ENCODE measurements around the gene IP6K2. TPM values are rescaled to one million over a fixed set of nuclear protein-coding genes. Genes with fewer than 3 reads are reported as not detected.

IP6K2 gene
- total RNA-seq, 1 experiment from 2014 or later, result 102 TPM

DNA sequence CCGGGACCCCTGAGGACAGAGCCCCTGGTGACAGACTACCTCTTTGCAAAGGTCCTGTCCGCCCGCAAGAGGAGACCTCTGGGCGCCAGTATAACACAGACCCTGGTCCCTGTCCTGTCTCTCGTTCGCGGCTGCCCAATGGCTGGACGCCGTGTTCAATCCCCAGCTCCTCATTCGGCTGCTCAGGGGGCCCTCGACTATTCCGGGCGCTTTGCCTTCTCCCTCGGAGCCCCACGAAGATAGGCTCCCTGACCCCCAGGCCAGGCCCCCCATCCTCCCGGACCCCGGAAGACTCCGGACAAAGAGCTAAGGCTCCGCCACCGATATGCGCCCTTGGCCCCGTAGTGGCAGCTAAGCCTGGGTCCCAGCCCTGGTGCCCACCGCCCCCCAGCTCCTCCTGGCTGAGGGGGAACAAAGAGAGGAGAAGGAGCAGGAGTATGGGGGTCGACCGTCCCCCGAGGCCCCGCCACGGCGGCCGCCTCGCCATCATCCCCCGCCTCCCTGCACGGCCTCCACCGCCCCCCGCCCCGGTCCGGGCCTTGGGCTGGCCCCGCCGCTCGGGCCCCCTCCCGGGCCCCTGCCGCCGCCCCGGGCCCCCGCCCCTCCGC lies 54.8 kb downstream of the IP6K2 start:
- no peaks in the 10 kb centered on the region for H4K20me1 ChIP-seq (ENCODE audit: low read length)
- H3K9ac ChIP-seq (ENCODE audit: low read length), result no peak overlapping the region
- no peaks in the 10 kb centered on the region for H3F3A ChIP-seq (ENCODE audit: low read length, unreplicated experiment)
- H3K9me2 ChIP-seq (replicated peaks; ENCODE audit: low read length), result no peaks in the 10 kb centered on the region
- H3K4me1 ChIP-seq (ENCODE audit: insufficient read depth, low read length), result peaks cover 9% of the 10 kb centered on the region
- H3K79me2 ChIP-seq (ENCODE audit: low read length), result no peaks in the 10 kb centered on the region
- POLR2A ChIA-PET (ENCODE audit: unreplicated experiment), result interaction anchor here (0.7 kb wide), 1 partner anchor 221 kb away, joined by 3 read pairs; no protein-coding TSS in a partner anchor
- CTCF ChIA-PET, result interaction anchor here (0.6 to 0.7 kb wide), 2 partner anchors 27 to 216 kb away, joined by 3 read pairs; partner anchors contain the start of genes ATRIP and SLC26A6
- ATAC-seq (no peak), DNase-seq (no peak)
- H3K27ac ChIP-seq (ENCODE audit: low read length), result no peak overlapping the region
- TF ChIP-seq EZH2 (IDR thresholded peaks at IDR 0.05; ENCODE audit: low read length, unreplicated experiment), result no peak
- TF ChIP-seq, protein P1, sequence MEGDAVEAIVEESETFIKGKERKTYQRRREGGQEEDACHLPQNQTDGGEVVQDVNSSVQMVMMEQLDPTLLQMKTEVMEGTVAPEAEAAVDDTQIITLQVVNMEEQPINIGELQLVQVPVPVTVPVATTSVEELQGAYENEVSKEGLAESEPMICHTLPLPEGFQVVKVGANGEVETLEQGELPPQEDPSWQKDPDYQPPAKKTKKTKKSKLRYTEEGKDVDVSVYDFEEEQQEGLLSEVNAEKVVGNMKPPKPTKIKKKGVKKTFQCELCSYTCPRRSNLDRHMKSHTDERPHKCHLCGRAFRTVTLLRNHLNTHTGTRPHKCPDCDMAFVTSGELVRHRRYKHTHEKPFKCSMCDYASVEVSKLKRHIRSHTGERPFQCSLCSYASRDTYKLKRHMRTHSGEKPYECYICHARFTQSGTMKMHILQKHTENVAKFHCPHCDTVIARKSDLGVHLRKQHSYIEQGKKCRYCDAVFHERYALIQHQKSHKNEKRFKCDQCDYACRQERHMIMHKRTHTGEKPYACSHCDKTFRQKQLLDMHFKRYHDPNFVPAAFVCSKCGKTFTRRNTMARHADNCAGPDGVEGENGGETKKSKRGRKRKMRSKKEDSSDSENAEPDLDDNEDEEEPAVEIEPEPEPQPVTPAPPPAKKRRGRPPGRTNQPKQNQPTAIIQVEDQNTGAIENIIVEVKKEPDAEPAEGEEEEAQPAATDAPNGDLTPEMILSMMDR (conservative IDR thresholded peaks at IDR 0.05; ENCODE audit: low read depth, low read length), result no peak
- no peaks in the 10 kb centered on the region for H3K9me3 ChIP-seq (ENCODE audit: low read length)
- H2AFZ ChIP-seq (ENCODE audit: low read length), result no peak overlapping the region
- no peak overlapping the region for H3K4me2 ChIP-seq (ENCODE audit: low read length)
- H3K4me3 ChIP-seq (ENCODE audit: low read length), result no peak overlapping the region
- no peaks in the 10 kb centered on the region for H3K36me3 ChIP-seq (ENCODE audit: low read depth, low read length)
- intact Hi-C loops (cut with micrococcal nuclease), result no loop called here
- BruUV-seq (replicated peaks), result no TSS peak
- no peaks in the 10 kb centered on the region for H3K27me3 ChIP-seq (ENCODE audit: low read length)

DNA sequence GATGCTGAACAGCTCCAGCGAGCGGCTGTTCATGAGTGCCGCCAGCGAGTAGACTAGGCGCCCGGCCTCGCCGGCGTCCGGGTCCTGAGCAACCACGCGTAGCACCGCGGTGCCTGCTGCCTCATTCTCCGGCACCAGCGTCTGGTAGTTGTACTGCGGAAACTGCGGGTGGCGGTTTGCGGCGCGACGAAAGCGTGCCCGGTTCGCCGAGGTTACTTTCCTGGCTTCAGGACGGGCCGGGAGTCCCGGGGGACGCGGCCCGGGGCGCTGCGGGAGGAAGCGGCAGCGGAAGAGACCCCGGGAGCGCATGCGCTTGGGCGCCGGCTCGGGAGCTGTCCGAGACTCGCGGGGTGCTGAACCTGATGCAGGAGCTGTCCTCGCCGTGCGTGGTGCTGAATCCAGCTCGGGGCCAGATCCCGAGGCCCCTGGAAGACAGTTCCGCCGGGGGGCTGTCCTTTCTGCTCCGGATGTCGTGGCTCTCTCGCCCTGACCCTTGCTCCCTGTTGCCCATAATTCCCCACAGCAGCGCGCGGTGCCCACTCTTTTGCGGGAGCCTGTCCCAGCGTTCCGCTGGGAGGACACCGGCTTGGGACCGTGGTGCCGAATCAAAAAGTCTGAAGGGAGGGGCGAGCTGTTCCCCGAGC lies 55.4 kb downstream of the IP6K2 start:
- Histone ChIP-seq H3K4me1 (ENCODE audit: insufficient read depth, low read length) (peaks cover 9% of the 10 kb centered on the region), H3F3A (ENCODE audit: low read length, unreplicated experiment) (no peaks in the 10 kb centered on the region), H3K27me3 (ENCODE audit: low read length) (no peaks in the 10 kb centered on the region), H3K79me2 (ENCODE audit: low read length) (no peaks in the 10 kb centered on the region), H3K4me2 (ENCODE audit: low read length) (no peak overlapping the region), H3K4me3 (ENCODE audit: low read length) (no peak overlapping the region), H3K27ac (ENCODE audit: low read length) (no peak overlapping the region), H3K9me2 (replicated peaks; ENCODE audit: low read length) (no peaks in the 10 kb centered on the region), H3K36me3 (ENCODE audit: low read depth, low read length) (no peaks in the 10 kb centered on the region), H3K9ac (ENCODE audit: low read length) (no peak overlapping the region), H4K20me1 (ENCODE audit: low read length) (no peaks in the 10 kb centered on the region), H3K9me3 (ENCODE audit: low read length) (no peaks in the 10 kb centered on the region), H2AFZ (ENCODE audit: low read length) (no peak overlapping the region)
- ChIA-PET POLR2A (ENCODE audit: unreplicated experiment) (interaction anchor here (0.7 kb wide), 1 partner anchor 221 kb away, joined by 3 read pairs; no protein-coding TSS in a partner anchor), CTCF (interaction anchor here (0.6 to 0.7 kb wide), 2 partner anchors 26 to 215 kb away, joined by 3 read pairs; partner anchors contain the start of genes ATRIP and SLC26A6)
- TF ChIP-seq EZH2 (IDR thresholded peaks at IDR 0.05; ENCODE audit: low read length, unreplicated experiment) (no peak), EZH2phosphoT487 (IDR thresholded peaks at IDR 0.05; ENCODE audit: borderline replicate concordance, low read length) (no peak)
- TF ChIP-seq, protein P1 (conservative IDR thresholded peaks at IDR 0.05; ENCODE audit: low read depth, low read length), result no peak
- DNase-seq (peak; percentile 40), ATAC-seq (no peak)
- intact Hi-C loops (cut with micrococcal nuclease), result no loop called here
- no TSS peak for BruUV-seq (replicated peaks)
